ENCODE results near the gene TTLL11.

GRCh38 chr9:121788686-121789366 lies 304.3 kb downstream of the TTLL11 start:
- TF ChIP-seq CTCF (IDR thresholded peaks at IDR 0.05): no peak
- TF ChIP-seq EP300 (IDR thresholded peaks at IDR 0.05): no peak
- TF ChIP-seq POLR2A (IDR thresholded peaks at IDR 0.05): no peak

Data from tibial nerve (tissue), 4 donors.